Fibroblast of lung (primary cell): ENCODE data around the gene BCL7B. TPM values are rescaled to one million over a fixed set of nuclear protein-coding genes. Genes with fewer than 3 reads are reported as not detected.
"Not testable (repeated sequence)": the region's sequence is repeated elsewhere in the genome, so short reads cannot be mapped to it uniquely, and the experiment has no call there.

Source experiments
- DNase-seq, 2 donors: peaks; one replicate each; pipeline versions ENCODE4 v3.0.0 to v3.0.0-alpha.2; 2010; ENCODE audit warnings: low read depth in 2 of 2
- H2AFZ ChIP-seq: 2 replicates; pipeline ENCODE4 v1.5.1; 2012; ENCODE audit warnings: low read length, control low read depth, inconsistent platforms
- H3K27ac ChIP-seq: 2 replicates; pipeline ENCODE4 v1.5.1; 2011; ENCODE audit warnings: low read length, control low read depth; ENCODE audit not compliant: insufficient read depth
- H3K27me3 ChIP-seq: 2 replicates; pipeline ENCODE4 v1.5.1; 2011; ENCODE audit warnings: mild to moderate bottlenecking, low read length; ENCODE audit not compliant: control insufficient read depth, insufficient read depth
- H3K36me3 ChIP-seq: 2 replicates; pipeline ENCODE4 v1.5.1; 2011; ENCODE audit warnings: low read length; ENCODE audit not compliant: control insufficient read depth, insufficient read depth
- H3K4me1 ChIP-seq: 2 replicates; pipeline ENCODE4 v1.5.1; 2011; ENCODE audit warnings: low read length; ENCODE audit not compliant: control insufficient read depth, insufficient read depth; ENCODE audit errors: extremely low read depth
- H3K4me2 ChIP-seq: 2 replicates; pipeline ENCODE4 v1.5.1; 2011; ENCODE audit warnings: low read length, control low read depth; ENCODE audit not compliant: insufficient read depth; ENCODE audit errors: extremely low read depth
- H3K4me3 ChIP-seq, 4 experiments: fragments of 200-600 bp in 1 of 4; sonication (generic) in 1 of 4; replicated peaks in 1 of 4; 2 replicates each; pipeline ENCODE4 v1.5.1; 2011 to 2016; ENCODE audit warnings: low read length in 4 of 4, low read depth in 3 of 4, mild to moderate bottlenecking in 3 of 4, control low read depth in 2 of 4, inconsistent platforms in 1 of 4, mixed read lengths in 1 of 4; ENCODE audit not compliant: insufficient read depth in 1 of 4; ENCODE audit errors: control extremely low read depth in 1 of 4
- H3K79me2 ChIP-seq: 2 replicates; pipeline ENCODE4 v1.5.1; 2012; ENCODE audit warnings: mild to moderate bottlenecking, low read length, inconsistent platforms; ENCODE audit not compliant: control insufficient read depth, insufficient read depth
- H3K9ac ChIP-seq: 2 replicates; pipeline ENCODE4 v1.5.1; 2011; ENCODE audit warnings: mild to moderate bottlenecking, low read length, control low read depth; ENCODE audit not compliant: insufficient read depth
- H3K9me3 ChIP-seq: 2 replicates; pipeline ENCODE4 v1.5.1; 2012; ENCODE audit warnings: low read depth, low read length; ENCODE audit not compliant: control insufficient read depth, insufficient read depth
- H4K20me1 ChIP-seq: 2 replicates; pipeline ENCODE4 v1.5.1; 2011; ENCODE audit warnings: low read length; ENCODE audit not compliant: control insufficient read depth, insufficient read depth; ENCODE audit errors: extremely low read depth
- CTCF ChIP-seq, 2 donors: IDR thresholded peaks in 1 of 2; conservative IDR thresholded peaks in 1 of 2; 1 replicate in 1 of 2; 2 replicates in 1 of 2; pipeline ENCODE4 v1.5.1; 2011 to 2012; ENCODE audit warnings: low read length in 2 of 2, control low read depth in 1 of 2, inconsistent platforms in 1 of 2, low read depth in 1 of 2, mild to moderate bottlenecking in 1 of 2
- EZH2 ChIP-seq: IDR thresholded peaks from 2 replicates; pipeline ENCODE4 v1.5.1; 2012; ENCODE audit warnings: low read length, control low read depth, mild to moderate bottlenecking; ENCODE audit errors: missing control alignments
- polyA plus RNA-seq, 2 donors: library from polyadenylated mRNA; depleted of rRNA in 1 of 2; stranded (reverse) in 1 of 2; unstranded in 1 of 2; fragments of >200 nt; gene quantifications; 2 replicates each; pipeline ENCODE4 v1.2.1, GENCODE V29; 2011 to 2012; ENCODE audit warnings: missing spikeins in 1 of 2
- total RNA-seq: library from RNA; depleted of rRNA; stranded (reverse); fragments of >200 nt; gene quantifications from 2 replicates; pipeline ENCODE4 v1.2.1, GENCODE V29; 2014

Gene BCL7B
- total and polyA plus RNA-seq, 2 donors (not counting 1 experiment from before 2014, with no cell fraction given): 26.9 to 53.9 TPM

GRCh38 chr7:73556208-73557107 is 1.0 kb downstream of the BCL7B start:
- no peak for TF ChIP-seq CTCF (conservative IDR thresholded peaks at IDR 0.05 in 1 of 2, IDR thresholded peaks at IDR 0.05 in 1 of 2; ENCODE audit: low read depth in 1 of 2, low read length in 2 of 2)
- no peak for TF ChIP-seq EZH2
- Histone ChIP-seq H3K36me3 (peaks cover 2% of the 10 kb centered on the region), H3K79me2 (peaks cover 43% of the 10 kb centered on the region), H3K9me3 (no peaks in the 10 kb centered on the region), H3K9ac (peak overlapping the region; percentile 64), H3K4me3 (peak overlapping the region; percentile 72 to 94 (median 87)), H3K27me3 (no peaks in the 10 kb centered on the region), H2AFZ (no peak overlapping the region), H4K20me1 (no peaks in the 10 kb centered on the region), H3K4me2 (peak overlapping the region; percentile 90), H3K4me1 (peaks cover 11% of the 10 kb centered on the region), H3K27ac (peak overlapping the region; percentile 74)
- no peak for DNase-seq

GRCh38 chr7:73555411-73555982 is 2.0 kb downstream of the BCL7B start:
- Histone ChIP-seq H3K79me2 (peaks cover 45% of the 10 kb centered on the region), H3K27me3 (no peaks in the 10 kb centered on the region), H3K9me3 (no peaks in the 10 kb centered on the region), H3K36me3 (peaks cover 4% of the 10 kb centered on the region), H3K9ac (no peak overlapping the region), H3K27ac (no peak overlapping the region), H3K4me3 (peak overlapping the region in 3 of 4 experiments; percentile 72 to 88 (median 86)), H3K4me2 (peak overlapping the region; percentile 90), H2AFZ (no peak overlapping the region), H4K20me1 (no peaks in the 10 kb centered on the region), H3K4me1 (peaks cover 11% of the 10 kb centered on the region)
- DNase-seq: no peak
- no peak for TF ChIP-seq CTCF (conservative IDR thresholded peaks at IDR 0.05 in 1 of 2, IDR thresholded peaks at IDR 0.05 in 1 of 2; ENCODE audit: low read depth in 1 of 2, low read length in 2 of 2)

GRCh38 chr7:73550093-73550492 is 7.4 kb downstream of the BCL7B start:
- H3K9ac ChIP-seq, DNase-seq, H3K27ac ChIP-seq, H3K36me3 ChIP-seq, H2AFZ ChIP-seq, H3K4me3 ChIP-seq, H3K4me2 ChIP-seq, H3K9me3 ChIP-seq, H4K20me1 ChIP-seq, H3K4me1 ChIP-seq, H3K27me3 ChIP-seq: not testable (repeated sequence)
- peaks cover 52% of the 10 kb centered on the region for H3K79me2 ChIP-seq
